GM12878 (cell line): ENCODE results near the gene NAA11. TPM values are rescaled to one million over a fixed set of nuclear protein-coding genes. Genes with fewer than 3 reads are reported as not detected.

Experiments
- ATAC-seq: fragments of 200-7000 bp; cut with Tn5 transposase; 3 replicates; pipeline ENCODE4 v1.9.1; 2020; ENCODE audit warnings: mild to moderate bottlenecking, moderate library complexity
- BruUV-seq: library from RNA; stranded (reverse); fragments of 400-500 nt; replicated peaks from 2 replicates; lab custom pipeline; 2021; lab: Mats Ljungman, UMichigan
- CTCF ChIA-PET: fragments of 300-600 bp; sonication (Branson Sonifier 250); formaldehyde crosslinking; extraction: SDS; loops from one replicate; lab custom pipeline; 2021; ENCODE audit warnings: inconsistent platforms; lab: Yijun Ruan, JAX
- POLR2A ChIA-PET: fragments of 350-600 bp; formaldehyde crosslinking; extraction: SDS; loops from one replicate; lab custom pipeline; 2021; ENCODE audit warnings: inconsistent platforms; lab: Charles Lee
- RAD21 ChIA-PET: fragments of 300-600 bp; sonication (Branson Sonifier 250); formaldehyde crosslinking; loops from one replicate; lab custom pipeline; 2023; ENCODE audit warnings: antibody characterized with exemption; ENCODE audit not compliant: unreplicated experiment; lab: Charles Lee
- SMC1A ChIA-PET: fragments of 300-600 bp; sonication (Branson Sonifier 250); formaldehyde crosslinking; loops from one replicate; lab custom pipeline; 2023; ENCODE audit not compliant: unreplicated experiment, uncharacterized antibody; lab: Charles Lee
- DNase-seq: peaks from one replicate; pipeline ENCODE4 v3.0.0-alpha.2; 2011; ENCODE audit warnings: low read depth, low spot score
- FAIRE-seq: peaks from 3 replicates; lab custom pipeline; 2011; peaks lifted over from hg19 to GRCh38; lab: Jason Lieb, UNC
- H2AFZ ChIP-seq: 2 replicates; pipeline ENCODE4 v1.6.0; 2011; ENCODE audit warnings: low read depth, low read length, control low read depth; ENCODE audit not compliant: control insufficient read depth
- H3K27ac ChIP-seq: 2 replicates; pipeline ENCODE4 v1.5.1; 2011; ENCODE audit warnings: control low read depth; ENCODE audit not compliant: control insufficient read depth, insufficient read depth
- H3K27me3 ChIP-seq, 2 experiments: replicated peaks in 1 of 2; 2 replicates each; pipeline versions ENCODE4 v1.6.0 to v1.6.1; 2011; ENCODE audit warnings: low read length in 1 of 2; ENCODE audit not compliant: control insufficient read depth in 2 of 2, insufficient read depth in 2 of 2
- H3K36me3 ChIP-seq, 2 experiments: 2 replicates each; pipeline ENCODE4 v1.5.1; 2011; ENCODE audit warnings: low read length in 1 of 2; ENCODE audit not compliant: control insufficient read depth in 2 of 2, insufficient read depth in 2 of 2
- H3K4me1 ChIP-seq: 2 replicates; pipeline ENCODE4 v1.6.1; 2011; ENCODE audit warnings: mild to moderate bottlenecking, low read length, moderate library complexity, mixed read lengths; ENCODE audit not compliant: control insufficient read depth, insufficient read depth
- H3K4me2 ChIP-seq: 2 replicates; pipeline ENCODE4 v1.6.0; 2011; ENCODE audit warnings: control low read depth; ENCODE audit not compliant: control insufficient read depth, insufficient read depth
- H3K4me3 ChIP-seq: fragments of 200-600 bp; sonication (generic); 2 replicates; pipeline ENCODE4 v1.5.1; 2016
- H3K79me2 ChIP-seq: 2 replicates; pipeline ENCODE4 v1.6.0; 2011; ENCODE audit warnings: low read length; ENCODE audit not compliant: control insufficient read depth, insufficient read depth
- H3K9ac ChIP-seq: 2 replicates; pipeline ENCODE4 v1.8.0; 2011; ENCODE audit warnings: low read length, control low read depth, mixed read lengths; ENCODE audit not compliant: control insufficient read depth, insufficient read depth
- H3K9me3 ChIP-seq: replicated peaks from 3 replicates; pipeline ENCODE4 v1.5.1; 2011; ENCODE audit warnings: mild to moderate bottlenecking, low read length; ENCODE audit not compliant: control insufficient read depth, insufficient read depth
- H4K20me1 ChIP-seq: 2 replicates; pipeline ENCODE4 v1.6.0; 2011; ENCODE audit not compliant: control insufficient read depth, insufficient read depth
- ASH2L ChIP-seq: fragments of 300-600, 200-600 bp; sonication (generic); IDR thresholded peaks from 2 replicates; pipeline ENCODE4 v1.6.1; 2017; ENCODE audit warnings: low read depth, mild to moderate bottlenecking, borderline replicate concordance
- ATF2 ChIP-seq: IDR thresholded peaks from 2 replicates; pipeline ENCODE4 v1.6.1; 2012; ENCODE audit warnings: low read length, inconsistent platforms
- BMI1 ChIP-seq: fragments of 450-650 bp; IDR thresholded peaks from 2 replicates; pipeline ENCODE4 v1.6.1; 2016; ENCODE audit warnings: mild to moderate bottlenecking, moderate library complexity, borderline replicate concordance
- EZH2 ChIP-seq: IDR thresholded peaks from 2 replicates; pipeline ENCODE4 v1.6.1; 2012; ENCODE audit warnings: low read depth, mild to moderate bottlenecking, control low read depth, inconsistent platforms, low read length, borderline replicate concordance; ENCODE audit not compliant: control insufficient read depth
- FOS ChIP-seq: IDR thresholded peaks from 3 replicates; pipeline ENCODE4 v1.6.1; 2011; ENCODE audit warnings: borderline replicate concordance; ENCODE audit not compliant: insufficient read length; ENCODE audit errors: extremely low read depth
- MEF2A ChIP-seq: IDR thresholded peaks from 2 replicates; pipeline ENCODE4 v1.6.1; 2011; ENCODE audit warnings: low read depth, mild to moderate bottlenecking, low read length, moderate library complexity; ENCODE audit not compliant: insufficient read depth
- RB1 ChIP-seq: fragments of 450-650 bp; formaldehyde crosslinking; IDR thresholded peaks from 2 replicates; pipeline ENCODE4 v1.6.1; 2017; ENCODE audit warnings: mild to moderate bottlenecking, borderline replicate concordance
- ZBTB40 ChIP-seq: fragments of 450-650 bp; IDR thresholded peaks from 2 replicates; pipeline ENCODE4 v1.6.1; 2016; ENCODE audit warnings: mild to moderate bottlenecking, moderate library complexity, borderline replicate concordance
- ZNF687 ChIP-seq: fragments of 450-650 bp; IDR thresholded peaks from 2 replicates; pipeline ENCODE4 v1.6.1; 2017; ENCODE audit warnings: mild to moderate bottlenecking, moderate library complexity
- ZZZ3 ChIP-seq: IDR thresholded peaks from 2 replicates; pipeline ENCODE4 v1.6.1; 2011; ENCODE audit warnings: low read depth; ENCODE audit not compliant: control insufficient read depth, insufficient read length
- WGBS: methylation state at CpG from one replicate; pipeline ENCODE4 v1.1.6; 2016; ENCODE audit warnings: low lambda C conversion rate; ENCODE audit not compliant: insufficient replicate concordance, insufficient coverage; ENCODE audit errors: missing lambda C conversion rate; 5-methylcytosine and 5-hydroxymethylcytosine counted together
- in situ Hi-C: fragments of 300-500 bp; cut with MboI; formaldehyde crosslinking; loops from 9 replicates; pipeline ENCODE4 v1.14.3; 2018; ENCODE audit warnings: mixed read lengths
- intact Hi-C: fragments of 100-400 bp; cut with micrococcal nuclease; formaldehyde crosslinking; loops from one replicate; pipeline ENCODE4 v1.14.2; 2022; ENCODE audit not compliant: unreplicated experiment
- polyA plus RNA-seq, 11 experiments: library from polyadenylated mRNA; depleted of rRNA in 4 of 11; unstranded in 6 of 11; stranded (reverse) in 5 of 11; fragments of >200 nt; fragmentation: Nextera tagmentation in 4 of 11; fragmentation: Illumina TruSeq in 1 of 11; extraction: Ambion mirVana in 4 of 11; extraction: Trizol in 1 of 11; gene quantifications; 1 replicate in 1 of 11; 2 replicates in 10 of 11; pipeline versions ENCODE4 v1.2.1 to v1.2.3, GENCODE V29; 2011 to 2016; ENCODE audit warnings: inconsistent platforms in 2 of 11, missing spikeins in 2 of 11, low read depth in 1 of 11
- total RNA-seq, 4 experiments: library from RNA; depleted of rRNA in 3 of 4; stranded (reverse); fragments of >200 nt in 3 of 4; fragmentation: Illumina TruSeq in 1 of 4; extraction: Trizol in 1 of 4; gene quantifications; 2 replicates each; pipeline versions ENCODE4 v1.2.1 to v1.2.3, GENCODE V29; 2013 to 2021
- TF ChIP-seq, protein P1 (sequence below): IDR thresholded peaks from 2 replicates; pipeline ENCODE4 v1.6.1; 2011; ENCODE audit warnings: borderline replicate concordance, low read depth, mild to moderate bottlenecking, moderate library complexity, low read length; ENCODE audit not compliant: insufficient read depth, poor library complexity, severe bottlenecking

The NAA11 gene
- total and polyA plus RNA-seq, 10 of the 15 experiments (the other 5 are each of a cell fraction or from before 2014, with no cell fraction given) = 0.12 to 0.16 TPM; not detected in 8

DNA sequence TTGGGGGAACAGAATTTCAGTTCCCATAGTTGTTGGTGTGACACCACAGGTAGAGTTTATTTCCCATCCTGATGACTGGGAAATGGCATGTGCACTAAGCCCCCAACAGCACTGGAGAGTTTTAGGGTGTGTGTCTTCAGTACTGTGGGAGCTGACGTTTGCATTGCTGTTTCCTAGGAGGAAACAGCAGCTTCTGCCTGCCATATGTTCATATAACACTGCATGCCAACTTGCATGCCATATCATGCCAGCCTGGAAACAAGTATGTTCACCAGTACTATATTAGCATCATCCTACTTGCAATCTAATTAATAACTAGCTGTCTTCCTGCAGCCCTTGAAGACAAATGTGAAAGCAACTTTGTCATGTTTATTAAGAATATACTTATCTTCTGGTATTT is 58.2 kb downstream of the NAA11 start:
- H4K20me1 ChIP-seq = no peaks in the 10 kb centered on the region
- no peak for FAIRE-seq

More for the DNA sequence above, 58.2 kb downstream of the NAA11 start:
- H3K27ac ChIP-seq = no peak overlapping the region
- H3K79me2 ChIP-seq = no peaks in the 10 kb centered on the region
- H3K27me3 ChIP-seq = no peaks in the 10 kb centered on the region
- ATAC-seq (no peak), DNase-seq (no peak)
- H2AFZ ChIP-seq = no peak overlapping the region
- no peaks in the 10 kb centered on the region for H3K4me1 ChIP-seq
- H3K4me2 ChIP-seq = no peak overlapping the region
- CTCF ChIA-PET = no interaction called here
- intact Hi-C loops (no loop called here), in situ Hi-C loops (no loop called here)
- SMC1A ChIA-PET = interaction anchor here (1.0 to 1.6 kb wide), 2 partner anchors 11 to 16 kb away, joined by 3 read pairs; no protein-coding TSS in a partner anchor
- no peak overlapping the region for H3K4me3 ChIP-seq
- no peak overlapping the region for H3K9ac ChIP-seq
- POLR2A ChIA-PET = no interaction called here
- no peaks in the 10 kb centered on the region for H3K36me3 ChIP-seq
- 14% methylated on average over 1 of the region's 1 CpG for WGBS
- RAD21 ChIA-PET = no interaction called here
- no peak for TF ChIP-seq MEF2A
- TF ChIP-seq ASH2L = no peak
- no peak for TF ChIP-seq BMI1
- TF ChIP-seq ZNF687 = no peak
- no peak for TF ChIP-seq EZH2
- TF ChIP-seq ZZZ3 = no peak
- TF ChIP-seq ZBTB40 = no peak
- no peak for TF ChIP-seq RB1
- TF ChIP-seq, protein P1, sequence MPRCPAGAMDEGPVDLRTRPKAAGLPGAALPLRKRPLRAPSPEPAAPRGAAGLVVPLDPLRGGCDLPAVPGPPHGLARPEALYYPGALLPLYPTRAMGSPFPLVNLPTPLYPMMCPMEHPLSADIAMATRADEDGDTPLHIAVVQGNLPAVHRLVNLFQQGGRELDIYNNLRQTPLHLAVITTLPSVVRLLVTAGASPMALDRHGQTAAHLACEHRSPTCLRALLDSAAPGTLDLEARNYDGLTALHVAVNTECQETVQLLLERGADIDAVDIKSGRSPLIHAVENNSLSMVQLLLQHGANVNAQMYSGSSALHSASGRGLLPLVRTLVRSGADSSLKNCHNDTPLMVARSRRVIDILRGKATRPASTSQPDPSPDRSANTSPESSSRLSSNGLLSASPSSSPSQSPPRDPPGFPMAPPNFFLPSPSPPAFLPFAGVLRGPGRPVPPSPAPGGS = no peak
- TF ChIP-seq ATF2 = no peak
- TF ChIP-seq FOS = no peak
- BruUV-seq = no TSS peak
- no peaks in the 10 kb centered on the region for H3K9me3 ChIP-seq
